Mesangial cell (primary cell): Measurements from ENCODE around the gene STMN3. TPM values are rescaled to one million over a fixed set of nuclear protein-coding genes. Genes with fewer than 3 reads are reported as not detected.

ENCODE experiments used
- total RNA-seq: library from RNA; depleted of rRNA; stranded (reverse); fragments of >200 nt; gene quantifications from 2 replicates; pipeline ENCODE4 v1.2.3, GENCODE V29; 2015

Gene STMN3
- total RNA-seq, result 20.7 and 69.0 TPM in 2 replicates

DNA sequence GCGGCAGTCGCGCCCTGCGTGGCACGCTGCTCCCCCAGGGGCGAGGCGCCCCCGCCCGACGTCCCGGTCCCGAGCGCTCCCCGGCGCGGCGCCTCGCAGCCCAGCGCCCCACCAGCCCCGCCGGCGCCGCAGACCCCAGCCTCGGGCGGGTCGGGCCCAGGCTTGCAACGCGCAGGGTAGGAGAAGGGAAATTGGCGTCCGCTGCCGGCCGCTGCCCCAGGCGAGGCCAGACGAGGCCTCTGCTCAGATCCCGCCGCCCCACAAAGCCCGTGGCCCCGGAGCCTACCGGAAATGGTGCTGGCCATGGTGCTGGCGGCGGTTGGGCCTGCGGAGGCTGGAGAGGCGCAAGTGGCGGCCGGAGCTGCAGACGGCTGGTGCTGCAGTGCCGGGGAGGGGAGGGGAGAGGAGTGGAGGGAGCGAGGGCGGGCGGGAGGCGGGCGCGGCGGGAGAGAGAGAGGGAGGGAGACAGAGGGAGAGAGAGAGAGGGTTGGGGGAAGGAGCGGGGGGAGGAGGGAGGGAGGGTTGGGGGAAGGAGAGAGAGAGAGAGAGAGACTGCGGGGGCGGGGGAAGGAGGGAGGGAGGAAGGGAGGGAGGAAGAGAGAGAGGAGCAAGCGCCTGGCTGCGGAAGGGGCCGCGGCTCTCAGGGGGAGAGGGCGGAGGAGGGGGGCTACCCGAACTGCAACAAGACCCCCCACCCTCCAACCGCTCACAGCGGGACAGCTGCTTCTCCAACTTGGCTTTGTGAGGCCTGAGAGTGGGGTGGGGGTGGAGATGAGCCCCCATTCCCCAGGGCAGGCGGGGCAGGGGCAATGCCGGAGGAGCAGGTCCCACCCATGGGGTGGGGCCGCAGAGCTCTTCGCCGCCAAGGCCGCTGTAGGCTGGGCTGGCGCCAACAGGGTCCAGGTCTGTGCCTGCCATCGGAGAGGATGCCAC is at the start of gene STMN3:
Gene STMN3 (minus strand): TSS at position 384 of the 933 bp plus-strand sequence. CDS start 79 bp downstream, at position 305.

DNA sequence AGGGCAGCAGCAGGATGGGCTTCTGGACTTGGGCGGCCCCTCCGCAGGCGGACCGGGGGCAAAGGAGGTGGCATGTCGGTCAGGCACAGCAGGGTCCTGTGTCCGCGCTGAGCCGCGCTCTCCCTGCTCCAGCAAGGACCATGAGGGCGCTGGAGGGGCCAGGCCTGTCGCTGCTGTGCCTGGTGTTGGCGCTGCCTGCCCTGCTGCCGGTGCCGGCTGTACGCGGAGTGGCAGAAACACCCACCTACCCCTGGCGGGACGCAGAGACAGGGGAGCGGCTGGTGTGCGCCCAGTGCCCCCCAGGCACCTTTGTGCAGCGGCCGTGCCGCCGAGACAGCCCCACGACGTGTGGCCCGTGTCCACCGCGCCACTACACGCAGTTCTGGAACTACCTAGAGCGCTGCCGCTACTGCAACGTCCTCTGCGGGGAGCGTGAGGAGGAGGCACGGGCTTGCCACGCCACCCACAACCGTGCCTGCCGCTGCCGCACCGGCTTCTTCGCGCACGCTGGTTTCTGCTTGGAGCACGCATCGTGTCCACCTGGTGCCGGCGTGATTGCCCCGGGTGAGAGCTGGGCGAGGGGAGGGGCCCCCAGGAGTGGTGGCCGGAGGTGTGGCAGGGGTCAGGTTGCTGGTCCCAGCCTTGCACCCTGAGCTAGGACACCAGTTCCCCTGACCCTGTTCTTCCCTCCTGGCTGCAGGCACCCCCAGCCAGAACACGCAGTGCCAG is 43.6 kb upstream of the STMN3 start, which contains the start of gene TNFRSF6B:
Gene TNFRSF6B (plus strand): TSS at position 25 of the 729 bp plus-strand sequence. CDS start 116 bp downstream, at position 141.

DNA sequence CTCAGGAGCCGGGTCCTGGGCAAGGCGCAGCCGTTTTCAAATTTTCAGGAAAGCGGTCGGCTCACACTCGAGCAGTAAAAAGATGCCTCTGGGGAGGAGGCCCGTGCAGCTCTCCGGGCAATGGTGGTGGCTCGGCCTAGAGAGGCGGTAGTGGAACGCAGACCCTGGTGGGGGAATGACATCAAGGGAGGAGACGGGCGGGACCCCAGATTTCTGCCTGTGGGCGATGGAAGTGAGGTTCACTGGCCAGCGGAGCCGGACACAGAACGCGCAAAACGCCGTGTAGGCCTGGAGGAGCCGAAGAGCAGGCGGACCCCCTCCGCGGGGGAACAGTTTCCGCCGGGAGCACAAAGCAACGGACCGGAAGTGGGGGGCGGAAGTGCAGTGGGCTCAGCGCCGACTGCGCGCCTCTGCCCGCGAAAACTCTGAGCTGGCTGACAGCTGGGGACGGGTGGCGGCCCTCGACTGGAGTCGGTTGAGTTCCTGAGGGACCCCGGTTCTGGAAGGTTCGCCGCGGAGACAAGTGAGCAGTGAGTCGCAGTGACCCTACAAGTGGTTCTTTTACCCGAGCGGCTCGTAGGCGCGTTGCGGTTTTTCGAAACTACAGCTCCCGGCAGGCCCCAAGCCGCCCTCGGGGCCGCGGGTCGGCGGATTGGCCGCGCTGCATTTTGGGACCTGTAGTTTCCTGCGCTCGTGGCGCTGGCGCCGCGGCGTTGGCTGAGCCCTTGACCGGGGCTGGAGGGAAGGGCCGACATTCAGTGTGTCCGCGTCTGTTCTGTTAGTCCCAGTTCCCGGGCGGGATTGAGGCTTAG is 4.9 kb upstream of the STMN3 start, which contains the start of gene RTEL1:
Gene RTEL1 (plus strand): TSS at position 376 of the 812 bp plus-strand sequence. CDS start 1,091 bp downstream, outside the sequence.

DNA sequence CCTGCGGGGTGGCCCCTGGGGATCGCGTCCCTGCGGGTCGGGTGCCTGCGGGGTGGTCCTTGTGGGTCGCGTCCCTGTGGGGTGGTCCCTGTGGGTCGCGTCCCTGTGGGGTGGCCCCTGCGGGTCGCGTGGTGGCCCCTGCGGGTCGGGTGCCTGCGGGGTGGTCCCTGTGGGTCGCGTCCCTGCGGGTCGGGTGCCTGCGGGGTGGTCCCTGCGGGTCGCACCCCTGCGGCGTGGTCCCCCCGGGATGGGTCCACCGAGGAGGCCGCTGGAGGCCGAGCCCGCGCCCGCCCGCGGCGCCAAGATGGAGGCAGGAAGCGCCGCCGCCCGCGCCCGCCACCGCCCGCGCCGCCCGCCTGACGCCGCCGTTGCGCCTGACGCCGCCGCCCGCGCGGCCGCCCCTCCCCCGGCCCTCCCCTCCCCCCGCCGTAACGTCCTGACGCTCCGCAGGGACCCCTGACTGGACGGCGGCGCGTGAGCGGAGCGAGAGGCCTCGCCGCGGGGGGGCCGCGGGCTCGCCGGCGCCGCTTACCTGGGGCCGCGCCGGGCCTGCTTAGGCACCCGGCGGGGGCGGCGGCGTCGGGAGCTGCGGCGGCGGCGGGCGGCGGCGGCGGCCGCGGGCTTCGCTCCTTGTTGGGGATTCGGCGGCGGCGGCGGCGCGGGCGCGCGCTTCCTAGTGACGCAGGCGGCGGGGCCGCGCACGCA is 26.6 kb downstream of the STMN3 start, which contains the start of gene GMEB2:
Gene GMEB2 (minus strand): TSS at position 678 of the 705 bp plus-strand sequence. CDS start 7,704 bp downstream, outside the sequence.

Other genes with a start within 250 kb of the STMN3 start
- not detected in 2 replicates for gene KCNQ2, start 180.8 kb downstream of the STMN3 start, total RNA-seq
- gene EEF1A2, start 154.3 kb downstream of the STMN3 start, total RNA-seq, result 3.4 and 12.5 TPM in 2 replicates
- 303 and 325 TPM in 2 replicates for gene PPDPF, start 132.7 kb downstream of the STMN3 start, total RNA-seq
- gene PTK6, start 116.0 kb downstream of the STMN3 start, total RNA-seq, result not detected in 2 replicates
- gene SRMS, start 105.7 kb downstream of the STMN3 start, total RNA-seq, result not detected in 2 replicates
- 0.16 and 1.1 TPM in 2 replicates for gene FNDC11, start 99.3 kb downstream of the STMN3 start, total RNA-seq
- 37.2 and 45.9 TPM in 2 replicates for gene HELZ2, start 79.2 kb downstream of the STMN3 start, total RNA-seq
- gene GMEB2, start 26.3 kb downstream of the STMN3 start, total RNA-seq, result 12.1 and 13.1 TPM in 2 replicates
- gene RTEL1, start 4.9 kb upstream of the STMN3 start, total RNA-seq, result 14.2 and 24.3 TPM in 2 replicates
- 127 and 248 TPM in 2 replicates for gene TNFRSF6B, start 43.2 kb upstream of the STMN3 start, total RNA-seq
- gene ARFRP1, start 54.6 kb upstream of the STMN3 start, total RNA-seq, result 35.5 and 39.4 TPM in 2 replicates
- 29.5 and 34.1 TPM in 2 replicates for gene ZGPAT, start 54.6 kb upstream of the STMN3 start, total RNA-seq
- gene LIME1, start 83.2 kb upstream of the STMN3 start, total RNA-seq, result 3.9 and 6.5 TPM in 2 replicates
- 68.1 and 97.0 TPM in 2 replicates for gene SLC2A4RG, start 86.4 kb upstream of the STMN3 start, total RNA-seq
- gene ZBTB46, start 177.8 kb upstream of the STMN3 start, total RNA-seq, result 1.8 and 5.6 TPM in 2 replicates
- not detected in 2 replicates for gene ABHD16B, start 208.1 kb upstream of the STMN3 start, total RNA-seq
- gene TPD52L2, start 211.8 kb upstream of the STMN3 start, total RNA-seq, result 99.1 and 136 TPM in 2 replicates
- gene DNAJC5, start 241.7 kb upstream of the STMN3 start, total RNA-seq, result 39.3 and 46.8 TPM in 2 replicates